SK-N-SH treated with all-trans-retinoic acid at 6 μM for 48 hours (cell line): ENCODE measurements around the gene LILRA6.

Experiments
- BACH2 ChIP-seq: fragments of 250-450 bp; sonication (Bioruptor Pico); IDR thresholded peaks from 2 replicates; pipeline ENCODE4 v1.9.0; 2021; ENCODE audit warnings: mild to moderate bottlenecking, borderline replicate concordance
- GLIS3 ChIP-seq: fragments of 250-450 bp; sonication (Bioruptor Pico); IDR thresholded peaks from 2 replicates; pipeline ENCODE4 v1.5.0; 2020; ENCODE audit warnings: mild to moderate bottlenecking, moderate library complexity
- PPARA ChIP-seq: fragments of 250-450 bp; sonication (Bioruptor Pico); IDR thresholded peaks from 2 replicates; pipeline ENCODE4 v1.5.0; 2020; ENCODE audit warnings: mild to moderate bottlenecking, borderline replicate concordance
- RARB ChIP-seq: fragments of 250-450 bp; sonication (Bioruptor Pico); IDR thresholded peaks from 2 replicates; pipeline ENCODE4 v1.8.0; 2021; ENCODE audit warnings: mild to moderate bottlenecking, moderate library complexity
- SNAI2 ChIP-seq: fragments of 250-450 bp; sonication (Bioruptor Pico); IDR thresholded peaks from 2 replicates; pipeline ENCODE4 v1.5.0; 2020; ENCODE audit warnings: mild to moderate bottlenecking, moderate library complexity
- ZC3H10 ChIP-seq: fragments of 250-450 bp; sonication (Bioruptor Pico); IDR thresholded peaks from 2 replicates; pipeline ENCODE4 v1.5.1; 2021; ENCODE audit warnings: mild to moderate bottlenecking, moderate library complexity
- ZFP3 ChIP-seq: fragments of 250-450 bp; sonication (Bioruptor Pico); IDR thresholded peaks from 2 replicates; pipeline ENCODE4 v1.5.0; 2020; ENCODE audit warnings: mild to moderate bottlenecking, moderate library complexity
- ZFP30 ChIP-seq: fragments of 450-650 bp; formaldehyde crosslinking; IDR thresholded peaks from 2 replicates; pipeline ENCODE4 v1.5.0; 2022; ENCODE audit warnings: mild to moderate bottlenecking, moderate library complexity
- ZNF565 ChIP-seq: fragments of 450-650 bp; formaldehyde crosslinking; conservative IDR thresholded peaks from 2 replicates; pipeline ENCODE4 v1.5.0; 2020; ENCODE audit warnings: low read depth, mild to moderate bottlenecking, moderate library complexity
- TF ChIP-seq, protein P1 (sequence below): fragments of 250-450 bp; sonication (Bioruptor Pico); IDR thresholded peaks from 2 replicates; pipeline ENCODE4 v1.8.0; 2020; ENCODE audit warnings: mild to moderate bottlenecking, moderate library complexity, borderline replicate concordance
- TF ChIP-seq, protein P2 (sequence below): fragments of 250-450 bp; sonication (Bioruptor Pico); IDR thresholded peaks from 2 replicates; pipeline ENCODE4 v1.5.1; 2021; ENCODE audit warnings: mild to moderate bottlenecking, moderate library complexity
- TF ChIP-seq, protein P3 (sequence below): fragments of 250-450 bp; sonication (Bioruptor Pico); IDR thresholded peaks from 2 replicates; pipeline ENCODE4 v1.5.1; 2020; ENCODE audit warnings: low read depth, mild to moderate bottlenecking, moderate library complexity
- TF ChIP-seq, protein P4 (sequence below): fragments of 250-450 bp; sonication (Bioruptor Pico); IDR thresholded peaks from 2 replicates; pipeline ENCODE4 v1.5.0; 2020; ENCODE audit warnings: mild to moderate bottlenecking, moderate library complexity

DNA sequence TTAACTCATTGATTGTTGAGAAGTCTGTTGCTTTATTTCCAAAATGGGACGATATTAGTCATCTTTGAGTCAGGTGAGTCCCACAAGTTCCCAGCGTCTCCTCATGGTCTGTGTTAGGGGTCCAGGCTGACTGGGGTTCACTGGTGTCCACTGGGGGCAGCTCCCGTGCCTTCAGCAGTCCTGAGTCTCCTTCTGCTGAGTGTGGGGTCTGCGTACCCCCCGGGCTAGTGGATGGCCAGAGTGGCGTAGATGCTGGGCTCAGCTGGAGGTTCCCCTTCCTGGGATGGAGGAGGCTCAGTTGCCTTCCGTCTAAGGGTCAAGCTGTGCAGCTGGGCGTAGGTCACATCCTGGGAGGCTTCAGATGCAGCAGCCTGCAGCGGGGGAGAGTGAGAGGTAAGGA, 25.7 kb downstream of the LILRA6 start:
- TF ChIP-seq SNAI2 (CRISPR knock-in tag) (no peak), PPARA (CRISPR knock-in tag) (no peak), BACH2 (no peak), ZC3H10 (CRISPR knock-in tag) (no peak), RARB (CRISPR knock-in tag) (no peak), GLIS3 (CRISPR knock-in tag) (no peak), ZNF565 (CRISPR knock-in tag) (no peak), ZFP3 (CRISPR knock-in tag) (no peak), ZFP30 (CRISPR knock-in tag) (no peak)
- TF ChIP-seq, protein P1, sequence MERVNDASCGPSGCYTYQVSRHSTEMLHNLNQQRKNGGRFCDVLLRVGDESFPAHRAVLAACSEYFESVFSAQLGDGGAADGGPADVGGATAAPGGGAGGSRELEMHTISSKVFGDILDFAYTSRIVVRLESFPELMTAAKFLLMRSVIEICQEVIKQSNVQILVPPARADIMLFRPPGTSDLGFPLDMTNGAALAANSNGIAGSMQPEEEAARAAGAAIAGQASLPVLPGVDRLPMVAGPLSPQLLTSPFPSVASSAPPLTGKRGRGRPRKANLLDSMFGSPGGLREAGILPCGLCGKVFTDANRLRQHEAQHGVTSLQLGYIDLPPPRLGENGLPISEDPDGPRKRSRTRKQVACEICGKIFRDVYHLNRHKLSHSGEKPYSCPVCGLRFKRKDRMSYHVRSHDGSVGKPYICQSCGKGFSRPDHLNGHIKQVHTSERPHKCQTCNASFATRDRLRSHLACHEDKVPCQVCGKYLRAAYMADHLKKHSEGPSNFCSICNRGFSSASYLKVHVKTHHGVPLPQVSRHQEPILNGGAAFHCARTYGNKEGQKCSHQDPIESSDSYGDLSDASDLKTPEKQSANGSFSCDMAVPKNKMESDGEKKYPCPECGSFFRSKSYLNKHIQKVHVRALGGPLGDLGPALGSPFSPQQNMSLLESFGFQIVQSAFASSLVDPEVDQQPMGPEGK (CRISPR knock-in tag), result no peak
- TF ChIP-seq, protein P2, sequence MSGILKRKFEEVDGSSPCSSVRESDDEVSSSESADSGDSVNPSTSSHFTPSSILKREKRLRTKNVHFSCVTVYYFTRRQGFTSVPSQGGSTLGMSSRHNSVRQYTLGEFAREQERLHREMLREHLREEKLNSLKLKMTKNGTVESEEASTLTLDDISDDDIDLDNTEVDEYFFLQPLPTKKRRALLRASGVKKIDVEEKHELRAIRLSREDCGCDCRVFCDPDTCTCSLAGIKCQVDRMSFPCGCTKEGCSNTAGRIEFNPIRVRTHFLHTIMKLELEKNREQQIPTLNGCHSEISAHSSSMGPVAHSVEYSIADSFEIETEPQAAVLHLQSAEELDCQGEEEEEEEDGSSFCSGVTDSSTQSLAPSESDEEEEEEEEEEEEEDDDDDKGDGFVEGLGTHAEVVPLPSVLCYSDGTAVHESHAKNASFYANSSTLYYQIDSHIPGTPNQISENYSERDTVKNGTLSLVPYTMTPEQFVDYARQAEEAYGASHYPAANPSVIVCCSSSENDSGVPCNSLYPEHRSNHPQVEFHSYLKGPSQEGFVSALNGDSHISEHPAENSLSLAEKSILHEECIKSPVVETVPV, result no peak
- TF ChIP-seq, protein P3, sequence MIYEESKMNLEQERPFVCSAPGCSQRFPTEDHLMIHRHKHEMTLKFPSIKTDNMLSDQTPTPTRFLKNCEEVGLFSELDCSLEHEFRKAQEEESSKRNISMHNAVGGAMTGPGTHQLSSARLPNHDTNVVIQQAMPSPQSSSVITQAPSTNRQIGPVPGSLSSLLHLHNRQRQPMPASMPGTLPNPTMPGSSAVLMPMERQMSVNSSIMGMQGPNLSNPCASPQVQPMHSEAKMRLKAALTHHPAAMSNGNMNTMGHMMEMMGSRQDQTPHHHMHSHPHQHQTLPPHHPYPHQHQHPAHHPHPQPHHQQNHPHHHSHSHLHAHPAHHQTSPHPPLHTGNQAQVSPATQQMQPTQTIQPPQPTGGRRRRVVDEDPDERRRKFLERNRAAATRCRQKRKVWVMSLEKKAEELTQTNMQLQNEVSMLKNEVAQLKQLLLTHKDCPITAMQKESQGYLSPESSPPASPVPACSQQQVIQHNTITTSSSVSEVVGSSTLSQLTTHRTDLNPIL (CRISPR knock-in tag), result no peak
- TF ChIP-seq, protein P4, sequence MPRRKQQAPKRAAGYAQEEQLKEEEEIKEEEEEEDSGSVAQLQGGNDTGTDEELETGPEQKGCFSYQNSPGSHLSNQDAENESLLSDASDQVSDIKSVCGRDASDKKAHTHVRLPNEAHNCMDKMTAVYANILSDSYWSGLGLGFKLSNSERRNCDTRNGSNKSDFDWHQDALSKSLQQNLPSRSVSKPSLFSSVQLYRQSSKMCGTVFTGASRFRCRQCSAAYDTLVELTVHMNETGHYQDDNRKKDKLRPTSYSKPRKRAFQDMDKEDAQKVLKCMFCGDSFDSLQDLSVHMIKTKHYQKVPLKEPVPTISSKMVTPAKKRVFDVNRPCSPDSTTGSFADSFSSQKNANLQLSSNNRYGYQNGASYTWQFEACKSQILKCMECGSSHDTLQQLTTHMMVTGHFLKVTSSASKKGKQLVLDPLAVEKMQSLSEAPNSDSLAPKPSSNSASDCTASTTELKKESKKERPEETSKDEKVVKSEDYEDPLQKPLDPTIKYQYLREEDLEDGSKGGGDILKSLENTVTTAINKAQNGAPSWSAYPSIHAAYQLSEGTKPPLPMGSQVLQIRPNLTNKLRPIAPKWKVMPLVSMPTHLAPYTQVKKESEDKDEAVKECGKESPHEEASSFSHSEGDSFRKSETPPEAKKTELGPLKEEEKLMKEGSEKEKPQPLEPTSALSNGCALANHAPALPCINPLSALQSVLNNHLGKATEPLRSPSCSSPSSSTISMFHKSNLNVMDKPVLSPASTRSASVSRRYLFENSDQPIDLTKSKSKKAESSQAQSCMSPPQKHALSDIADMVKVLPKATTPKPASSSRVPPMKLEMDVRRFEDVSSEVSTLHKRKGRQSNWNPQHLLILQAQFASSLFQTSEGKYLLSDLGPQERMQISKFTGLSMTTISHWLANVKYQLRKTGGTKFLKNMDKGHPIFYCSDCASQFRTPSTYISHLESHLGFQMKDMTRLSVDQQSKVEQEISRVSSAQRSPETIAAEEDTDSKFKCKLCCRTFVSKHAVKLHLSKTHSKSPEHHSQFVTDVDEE (CRISPR knock-in tag), result no peak
